IPS DF 6.9 (cell line): ENCODE measurements around the gene FAM171A1.

Source experiments
- DNase-seq: peaks from one replicate; pipeline ENCODE4 v3.0.0-alpha.2; 2013; ENCODE audit warnings: low read depth, low spot score
- H3K27ac ChIP-seq: one replicate; pipeline ENCODE4 v1.5.1; 2013; ENCODE audit warnings: low read length, control low read depth
- H3K27me3 ChIP-seq: 2 replicates; pipeline ENCODE4 v1.6.1; 2013; ENCODE audit warnings: mild to moderate bottlenecking, low read length; ENCODE audit not compliant: control insufficient read depth, insufficient read depth
- H3K36me3 ChIP-seq: 2 replicates; pipeline ENCODE4 v1.6.1; 2013; ENCODE audit warnings: low read length; ENCODE audit not compliant: control insufficient read depth, insufficient read depth
- H3K4me1 ChIP-seq: 2 replicates; pipeline ENCODE4 v1.6.1; 2013; ENCODE audit warnings: low read length; ENCODE audit not compliant: control insufficient read depth, insufficient read depth
- H3K4me3 ChIP-seq: 2 replicates; pipeline ENCODE4 v1.5.1; 2013; ENCODE audit warnings: mild to moderate bottlenecking, low read length
- H3K9me3 ChIP-seq: 2 replicates; pipeline ENCODE4 v1.6.1; 2013; ENCODE audit warnings: low read length, inconsistent platforms; ENCODE audit not compliant: control insufficient read depth, insufficient read depth
- WGBS: extraction: QIAGEN DNeasy Blood & Tissue Kit; methylation state at CpG from one replicate; pipeline ENCODE4 v1.1.7; 2013; ENCODE audit warnings: mixed read lengths, missing lambda C conversion rate; ENCODE audit not compliant: insufficient read length, insufficient coverage; 5-methylcytosine and 5-hydroxymethylcytosine counted together

The FAM171A1 gene

DNA sequence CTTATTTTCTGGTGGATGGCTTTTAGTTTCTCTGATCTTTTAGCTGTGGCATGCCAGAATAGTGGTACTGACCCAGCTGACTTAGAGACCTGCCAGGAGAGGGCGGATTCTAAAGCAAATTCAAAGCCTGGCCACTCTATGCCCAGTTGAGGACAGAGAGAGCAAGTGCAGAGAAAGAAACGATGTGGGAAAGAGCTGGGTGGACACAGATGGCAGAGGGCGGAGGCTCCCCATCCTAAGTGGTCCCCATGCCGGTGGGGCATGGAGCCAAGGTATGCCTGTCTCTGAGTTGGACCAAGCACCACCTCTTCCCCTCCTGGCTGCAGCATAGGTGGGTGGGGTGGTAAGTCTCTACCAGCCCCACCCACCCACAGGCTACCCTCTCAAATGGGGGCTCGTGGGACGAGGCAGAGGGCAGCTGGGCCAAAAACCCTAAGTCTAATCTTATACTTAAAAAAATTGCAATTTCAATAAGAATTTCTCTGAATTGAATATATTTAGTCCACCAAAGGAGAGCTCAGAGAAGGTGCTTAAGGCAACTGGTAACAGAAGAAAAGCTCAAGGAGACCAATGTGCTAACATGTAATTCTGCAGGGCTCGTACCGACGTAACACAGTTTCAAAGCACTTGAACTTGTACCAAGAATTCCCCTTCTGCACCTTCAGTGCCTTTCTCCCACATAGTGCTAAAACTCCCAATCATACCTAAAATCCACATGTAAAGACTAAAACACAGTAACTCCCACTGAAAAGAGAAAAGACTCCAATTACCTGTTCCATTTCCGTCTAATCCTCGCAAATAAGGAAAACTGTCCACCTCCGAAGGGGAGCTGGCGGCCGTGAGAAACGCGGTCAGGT, 116.9 kb downstream of the FAM171A1 start:
- WGBS = no CpG with 5 or more reads among the region's 16 CpGs
- DNase-seq = no peak
- H3K27ac ChIP-seq = no peak overlapping the region
- H3K27me3 ChIP-seq = no peaks in the 10 kb centered on the region
- peaks cover 2% of the 10 kb centered on the region; the same call in 1 of the 2 replicates for H3K4me1 ChIP-seq
- no peaks in the 10 kb centered on the region for H3K36me3 ChIP-seq
- no peaks in the 10 kb centered on the region for H3K9me3 ChIP-seq
- H3K4me3 ChIP-seq = no peak overlapping the region

GRCh38 chr10:15252396-15252795, 118.7 kb downstream of the FAM171A1 start:
- no peaks in the 10 kb centered on the region for H3K27me3 ChIP-seq
- no peak for DNase-seq
- peaks cover 2% of the 10 kb centered on the region; the same call in 1 of the 2 replicates for H3K4me1 ChIP-seq
- H3K9me3 ChIP-seq = no peaks in the 10 kb centered on the region
- no peak overlapping the region for H3K4me3 ChIP-seq
- no CpG with 5 or more reads among the region's 11 CpGs for WGBS
- no peak overlapping the region for H3K27ac ChIP-seq
- H3K36me3 ChIP-seq = no peaks in the 10 kb centered on the region; the same call in 1 of the 2 replicates

GRCh38 chr10:15251791-15252380, 119.2 kb downstream of the FAM171A1 start:
- WGBS = no CpG with 5 or more reads among the region's 11 CpGs
- peaks cover 2% of the 10 kb centered on the region; the same call in 1 of the 2 replicates for H3K4me1 ChIP-seq

DNA sequence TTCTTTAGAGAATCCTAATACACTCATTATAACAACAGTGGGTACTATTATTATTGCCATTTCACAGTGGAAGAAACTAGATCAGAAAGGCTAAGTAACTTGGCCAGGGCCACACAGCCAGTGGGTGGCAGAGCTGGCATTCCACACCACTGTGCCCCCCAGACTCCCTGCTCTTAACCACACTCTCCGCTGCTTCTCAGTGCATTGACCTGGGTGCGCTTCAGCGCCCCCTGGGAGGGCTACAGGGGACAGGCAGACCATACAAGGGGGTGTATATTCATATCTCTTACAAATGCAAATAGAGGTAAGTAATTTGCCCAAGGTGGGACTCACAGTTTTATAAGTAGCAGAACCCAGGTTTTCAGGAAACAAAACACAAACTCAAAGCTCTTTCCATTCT, 125.6 kb downstream of the FAM171A1 start:
- H3K4me1 ChIP-seq = no peaks in the 10 kb centered on the region; the same call in 1 of the 2 replicates
- no peaks in the 10 kb centered on the region for H3K27me3 ChIP-seq
- H3K9me3 ChIP-seq = no peaks in the 10 kb centered on the region
- no peak for DNase-seq
- no peaks in the 10 kb centered on the region; the same call in 1 of the 2 replicates for H3K36me3 ChIP-seq
- no CpG with 5 or more reads among the region's 3 CpGs for WGBS
- H3K27ac ChIP-seq = no peak overlapping the region
- no peak overlapping the region for H3K4me3 ChIP-seq

More at GRCh38 chr10:15251791-15252380, 119.2 kb downstream of the FAM171A1 start:
- DNase-seq = no peak
- Histone ChIP-seq H3K27me3 (no peaks in the 10 kb centered on the region), H3K4me3 (no peak overlapping the region), H3K36me3 (no peaks in the 10 kb centered on the region; the same call in 1 of the 2 replicates), H3K27ac (no peak overlapping the region), H3K9me3 (no peaks in the 10 kb centered on the region)

DNA sequence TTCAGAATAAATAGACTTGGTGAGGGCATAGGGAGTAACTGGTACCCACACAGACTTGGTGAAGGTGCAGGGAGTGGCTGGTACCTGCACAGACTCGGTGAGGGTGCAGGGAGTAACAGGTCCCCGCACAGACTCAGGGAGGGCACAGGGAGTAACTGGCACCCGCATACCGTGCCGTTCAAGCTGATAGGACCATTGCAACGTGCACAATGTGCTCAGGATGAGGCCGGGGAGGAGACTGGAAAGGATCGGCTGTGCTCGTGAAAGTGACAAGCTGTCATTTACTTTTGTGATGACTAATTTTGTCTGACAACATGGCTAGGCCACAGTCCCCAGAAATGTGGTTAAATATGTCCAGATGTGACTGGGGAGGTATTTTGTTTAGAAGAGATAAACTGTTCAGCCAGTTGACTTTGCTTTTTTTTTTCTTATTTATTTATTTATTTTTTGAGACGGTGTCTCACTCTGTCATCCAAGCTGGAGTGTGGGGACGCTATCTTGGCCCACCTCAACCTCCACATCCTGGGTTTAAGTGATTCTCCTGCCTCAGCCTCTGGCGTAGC, 126.4 kb downstream of the FAM171A1 start:
- no peak for DNase-seq
- H3K9me3 ChIP-seq = no peaks in the 10 kb centered on the region
- H3K4me3 ChIP-seq = no peak overlapping the region
- H3K27me3 ChIP-seq = no peaks in the 10 kb centered on the region
- no peak overlapping the region for H3K27ac ChIP-seq
- no peaks in the 10 kb centered on the region; the same call in 1 of the 2 replicates for H3K36me3 ChIP-seq
- WGBS = no CpG with 5 or more reads among the region's 12 CpGs
- no peaks in the 10 kb centered on the region; the same call in 1 of the 2 replicates for H3K4me1 ChIP-seq

GRCh38 chr10:15242261-15242840, 128.7 kb downstream of the FAM171A1 start:
- Histone ChIP-seq H3K9me3 (no peaks in the 10 kb centered on the region), H3K36me3 (no peaks in the 10 kb centered on the region), H3K27me3 (no peaks in the 10 kb centered on the region), H3K27ac (no peak overlapping the region), H3K4me3 (no peak overlapping the region), H3K4me1 (no peaks in the 10 kb centered on the region; the same call in 1 of the 2 replicates)
- DNase-seq = no peak
- WGBS = no CpG with 5 or more reads among the region's 12 CpGs

DNA sequence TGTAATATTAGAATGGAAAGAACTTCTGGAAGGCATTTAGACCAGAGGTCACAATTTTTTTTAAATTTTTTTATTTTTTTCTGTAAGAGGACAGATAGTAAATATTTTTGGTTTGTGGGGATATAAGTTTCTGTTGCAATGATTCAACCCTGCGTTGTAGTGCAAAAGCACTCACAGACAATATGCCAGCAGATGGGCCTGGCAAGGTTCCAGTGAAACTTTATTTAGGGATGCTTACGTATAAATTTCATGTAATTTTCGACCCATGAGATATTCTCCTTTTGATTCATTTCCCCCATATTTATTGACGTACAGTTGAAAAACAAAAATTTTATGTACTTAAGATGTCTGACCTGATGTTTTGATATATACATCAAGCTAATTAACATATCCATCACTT, 129.8 kb downstream of the FAM171A1 start:
- WGBS = no CpG with 5 or more reads among the region's 4 CpGs
- DNase-seq = no peak
- no peaks in the 10 kb centered on the region for H3K27me3 ChIP-seq
- H3K9me3 ChIP-seq = no peaks in the 10 kb centered on the region
- H3K27ac ChIP-seq = no peak overlapping the region
- H3K4me3 ChIP-seq = no peak overlapping the region
- H3K36me3 ChIP-seq = no peaks in the 10 kb centered on the region
- H3K4me1 ChIP-seq = no peaks in the 10 kb centered on the region; the same call in 1 of the 2 replicates

- Histone ChIP-seq H3K27ac (no peak overlapping the region), H3K9me3 (no peaks in the 10 kb centered on the region), H3K36me3 (no peaks in the 10 kb centered on the region), H3K27me3 (no peaks in the 10 kb centered on the region), H3K4me1 (no peaks in the 10 kb centered on the region), H3K4me3 (no peak overlapping the region)
- DNase-seq = no peak
- WGBS = no CpG with 5 or more reads among the region's 12 CpGs
Observed at GRCh38 chr10:15238555-15239335, 132.3 kb downstream of the FAM171A1 start.

GRCh38 chr10:15237351-15237750, 133.7 kb downstream of the FAM171A1 start:
- H3K27ac ChIP-seq = no peak overlapping the region
- H3K36me3 ChIP-seq = no peaks in the 10 kb centered on the region
- no peaks in the 10 kb centered on the region for H3K27me3 ChIP-seq
- H3K4me1 ChIP-seq = no peaks in the 10 kb centered on the region
- no peaks in the 10 kb centered on the region for H3K9me3 ChIP-seq
- H3K4me3 ChIP-seq = no peak overlapping the region
- WGBS = no CpG with 5 or more reads among the region's 5 CpGs
- no peak for DNase-seq

GRCh38 chr10:15236340-15236739, 134.7 kb downstream of the FAM171A1 start:
- DNase-seq = no peak
- H3K36me3 ChIP-seq = no peaks in the 10 kb centered on the region
- H3K9me3 ChIP-seq = no peaks in the 10 kb centered on the region
- no peak overlapping the region for H3K27ac ChIP-seq
- no peaks in the 10 kb centered on the region for H3K27me3 ChIP-seq
- no peak overlapping the region for H3K4me3 ChIP-seq
- no peaks in the 10 kb centered on the region for H3K4me1 ChIP-seq
- WGBS = no CpG with 5 or more reads among the region's 9 CpGs
